Measurements from ENCODE around the gene RAB26. TPM values are rescaled to one million over a fixed set of nuclear protein-coding genes. Genes with fewer than 3 reads are reported as not detected.
A peak's percentile ranks its signal among the peaks of the same experiment; 100 is the strongest.

The RAB26 gene
- total RNA-seq, 1 donor from 2014 or later = 2.1 TPM

DNA sequence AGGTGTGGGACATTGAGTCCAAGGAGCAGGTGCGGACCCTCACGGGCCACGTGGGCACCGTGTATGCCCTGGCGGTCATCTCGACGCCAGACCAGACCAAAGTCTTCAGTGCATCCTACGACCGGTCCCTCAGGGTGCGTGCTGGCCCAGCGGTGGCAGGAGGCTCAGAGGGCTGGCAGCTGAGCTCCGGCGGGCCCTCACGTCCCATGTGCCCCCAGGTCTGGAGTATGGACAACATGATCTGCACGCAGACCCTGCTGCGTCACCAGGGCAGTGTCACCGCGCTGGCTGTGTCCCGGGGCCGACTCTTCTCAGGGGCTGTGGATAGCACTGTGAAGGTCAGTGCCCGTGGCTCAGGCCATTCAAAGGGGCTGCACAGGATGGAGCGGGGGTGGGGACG lies 27.6 kb downstream of the RAB26 start:
- Histone ChIP-seq H3K4me3 (no peak overlapping the region), H2AFZ (replicated peaks) (no peak overlapping the region), H3K4me1 (no peaks in the 10 kb centered on the region), H3K79me2 (ENCODE audit: low read depth) (no peaks in the 10 kb centered on the region), H3K9ac (no peak overlapping the region), H3K4me2 (no peak overlapping the region), H3K36me3 (no peaks in the 10 kb centered on the region), H4K20me1 (ENCODE audit: low read depth) (no peaks in the 10 kb centered on the region), H3K9me3 (ENCODE audit: low read depth) (no peaks in the 10 kb centered on the region), H3K27me3 (no peaks in the 10 kb centered on the region), H3F3A (ENCODE audit: low read depth) (peaks cover 5% of the 10 kb centered on the region), H3K27ac (no peak overlapping the region)
- H3K9me3 Mint-ChIP-seq = no peaks in the 10 kb centered on the region
- no peak for TF ChIP-seq CTCF (IDR thresholded peaks at IDR 0.05)
- H3K27ac Mint-ChIP-seq = no peak overlapping the region
- H3K4me3 Mint-ChIP-seq = no peak overlapping the region
- peaks cover 2% of the 10 kb centered on the region for H3K36me3 Mint-ChIP-seq
- no peaks in the 10 kb centered on the region for H3K4me1 Mint-ChIP-seq
- H3K27me3 Mint-ChIP-seq (ENCODE audit: insufficient read depth, low read depth) = peaks cover 2% of the 10 kb centered on the region
- no peak for DNase-seq (ENCODE audit: low spot score)

- Histone ChIP-seq H3K4me3 (no peak overlapping the region), H3K4me1 (no peaks in the 10 kb centered on the region), H3K36me3 (no peaks in the 10 kb centered on the region), H3K27me3 (no peaks in the 10 kb centered on the region), H3K9ac (no peak overlapping the region), H4K20me1 (ENCODE audit: low read depth) (no peaks in the 10 kb centered on the region), H3K27ac (no peak overlapping the region), H3K4me2 (no peak overlapping the region), H3F3A (ENCODE audit: low read depth) (peaks cover 5% of the 10 kb centered on the region), H2AFZ (replicated peaks) (no peak overlapping the region), H3K9me3 (ENCODE audit: low read depth) (no peaks in the 10 kb centered on the region), H3K79me2 (ENCODE audit: low read depth) (no peaks in the 10 kb centered on the region)
- Mint-ChIP-seq H3K4me3 (no peak overlapping the region), H3K9me3 (no peaks in the 10 kb centered on the region), H3K27ac (no peak overlapping the region), H3K36me3 (peaks cover under 1% of the 10 kb centered on the region), H3K27me3 (ENCODE audit: insufficient read depth, low read depth) (peaks cover 5% of the 10 kb centered on the region), H3K4me1 (peaks cover 3% of the 10 kb centered on the region)
- no peak for DNase-seq (ENCODE audit: low spot score)
- TF ChIP-seq EZH2 (IDR thresholded peaks at IDR 0.05) = no peak
Measured at GRCh38 chr16:2177101-2177500, 28.7 kb downstream of the RAB26 start.

DNA sequence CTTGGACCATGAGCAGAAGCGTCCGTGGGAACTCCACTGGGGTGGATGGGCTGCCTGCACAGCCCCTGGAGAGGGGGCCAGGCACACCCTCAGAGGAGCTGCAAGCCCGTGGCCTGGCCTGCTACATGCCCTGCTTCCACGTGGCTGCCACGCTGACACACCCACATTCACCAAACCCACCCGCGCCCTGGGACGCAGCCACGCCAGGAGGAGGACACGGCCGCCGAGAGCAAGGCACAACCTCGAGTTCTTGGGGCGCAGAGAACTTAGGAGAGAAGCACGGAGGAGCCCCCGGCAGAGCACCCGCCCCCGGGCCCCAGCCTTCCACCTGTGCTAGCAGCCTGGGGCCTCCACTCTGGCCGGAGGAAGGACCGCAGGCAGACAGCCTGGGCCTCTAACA lies 29.1 kb downstream of the RAB26 start:
- H3K36me3 ChIP-seq = no peaks in the 10 kb centered on the region
- H2AFZ ChIP-seq (replicated peaks) = no peak overlapping the region
- H3K4me1 ChIP-seq = no peaks in the 10 kb centered on the region
- H3K4me3 ChIP-seq = no peak overlapping the region
- H3K27me3 ChIP-seq = no peaks in the 10 kb centered on the region
- H3K4me2 ChIP-seq = no peak overlapping the region
- H3K4me3 Mint-ChIP-seq = no peak overlapping the region
- no peaks in the 10 kb centered on the region for H3K79me2 ChIP-seq (ENCODE audit: low read depth)
- H4K20me1 ChIP-seq (ENCODE audit: low read depth) = no peaks in the 10 kb centered on the region
- peaks cover 5% of the 10 kb centered on the region for H3F3A ChIP-seq (ENCODE audit: low read depth)
- H3K9ac ChIP-seq = no peak overlapping the region
- no peak for DNase-seq (ENCODE audit: low spot score)
- H3K27me3 Mint-ChIP-seq (ENCODE audit: insufficient read depth, low read depth) = peaks cover 5% of the 10 kb centered on the region
- H3K9me3 Mint-ChIP-seq = no peaks in the 10 kb centered on the region
- no peak overlapping the region for H3K27ac Mint-ChIP-seq
- no peaks in the 10 kb centered on the region for H3K9me3 ChIP-seq (ENCODE audit: low read depth)
- TF ChIP-seq EZH2phosphoT487 (IDR thresholded peaks at IDR 0.05) (no peak), CTCF (IDR thresholded peaks at IDR 0.05) (no peak), EZH2 (IDR thresholded peaks at IDR 0.05) (no peak)
- H3K27ac ChIP-seq = no peak overlapping the region
- peaks cover 3% of the 10 kb centered on the region for H3K4me1 Mint-ChIP-seq
- peaks cover 2% of the 10 kb centered on the region for H3K36me3 Mint-ChIP-seq

GRCh38 chr16:2178321-2179106 lies 30.1 kb downstream of the RAB26 start:
- Histone ChIP-seq H3K27me3 (no peaks in the 10 kb centered on the region), H3K4me2 (no peak overlapping the region), H2AFZ (replicated peaks) (no peak overlapping the region), H3K4me1 (no peaks in the 10 kb centered on the region), H3K4me3 (no peak overlapping the region), H3K27ac (no peak overlapping the region), H3K79me2 (ENCODE audit: low read depth) (no peaks in the 10 kb centered on the region), H3K9ac (no peak overlapping the region), H4K20me1 (ENCODE audit: low read depth) (no peaks in the 10 kb centered on the region), H3K36me3 (no peaks in the 10 kb centered on the region), H3K9me3 (ENCODE audit: low read depth) (no peaks in the 10 kb centered on the region), H3F3A (ENCODE audit: low read depth) (peaks cover 5% of the 10 kb centered on the region)
- Mint-ChIP-seq H3K4me1 (peaks cover 3% of the 10 kb centered on the region), H3K9me3 (no peaks in the 10 kb centered on the region), H3K36me3 (peaks cover 2% of the 10 kb centered on the region), H3K27ac (no peak overlapping the region), H3K4me3 (no peak overlapping the region), H3K27me3 (ENCODE audit: insufficient read depth, low read depth) (peaks cover 6% of the 10 kb centered on the region)
- no peak for TF ChIP-seq CTCF (IDR thresholded peaks at IDR 0.05)
- no peak for TF ChIP-seq EZH2 (IDR thresholded peaks at IDR 0.05)
- no peak for TF ChIP-seq EZH2phosphoT487 (IDR thresholded peaks at IDR 0.05)
- peak; percentile 76 for DNase-seq (ENCODE audit: low spot score)

All from neural progenitor cell (in vitro differentiated cells).